ENCODE results near the gene SMIM7.

SMIM7 gene

GRCh38 chr19:16623066-16623465, 36.9 kb downstream of the SMIM7 start:
- DNase-seq, result no peak

- no peak for DNase-seq
Observed at GRCh38 chr19:16621165-16621800, 38.7 kb downstream of the SMIM7 start.

GRCh38 chr19:16620584-16620983, 39.4 kb downstream of the SMIM7 start:
- DNase-seq, result no peak

GRCh38 chr19:16620018-16620417, 39.9 kb downstream of the SMIM7 start:
- DNase-seq, result peak in 3 of 56 donors; percentile 2 to 23 (median 20)

GRCh38 chr19:16619457-16619856, 40.5 kb downstream of the SMIM7 start:
- DNase-seq, result peak in 4 of 56 donors; percentile 6 to 22 (median 10)

GRCh38 chr19:16618248-16618647, 41.7 kb downstream of the SMIM7 start:
- no peak for DNase-seq

- DNase-seq, result no peak
Observed at GRCh38 chr19:16615808-16616207, 44.1 kb downstream of the SMIM7 start.

- DNase-seq, result no peak
Observed at GRCh38 chr19:16614941-16615340, 45.0 kb downstream of the SMIM7 start.

- DNase-seq, result no peak
Observed at GRCh38 chr19:16613841-16614240, 46.1 kb downstream of the SMIM7 start.

GRCh38 chr19:16612636-16613035, 47.3 kb downstream of the SMIM7 start:
- no peak for DNase-seq

- DNase-seq, result no peak
Observed at GRCh38 chr19:16611121-16611520, 48.8 kb downstream of the SMIM7 start.

- DNase-seq, result no peak
Observed at GRCh38 chr19:16609511-16610200, 50.3 kb downstream of the SMIM7 start.

GRCh38 chr19:16608290-16608739, 51.6 kb downstream of the SMIM7 start:
- no peak for DNase-seq

- DNase-seq, result no peak
Observed at GRCh38 chr19:16607819-16608218, 52.1 kb downstream of the SMIM7 start.

GRCh38 chr19:16605553-16605994, 54.4 kb downstream of the SMIM7 start:
- DNase-seq, result peak in 2 of 56 donors; percentile 17 to 22

GRCh38 chr19:16605115-16605514, 54.8 kb downstream of the SMIM7 start:
- no peak for DNase-seq

GRCh38 chr19:16604615-16605014, 55.3 kb downstream of the SMIM7 start:
- no peak for DNase-seq

GRCh38 chr19:16603090-16603489, 56.9 kb downstream of the SMIM7 start:
- no peak for DNase-seq

GRCh38 chr19:16601378-16602052, 58.4 kb downstream of the SMIM7 start:
- DNase-seq, result no peak

GRCh38 chr19:16600824-16601223, 59.1 kb downstream of the SMIM7 start:
- no peak for DNase-seq

- DNase-seq, result no peak
Observed at GRCh38 chr19:16599655-16600346, 60.1 kb downstream of the SMIM7 start.

- DNase-seq, result no peak
Observed at GRCh38 chr19:16598848-16599247, 61.1 kb downstream of the SMIM7 start.

Measured in nucleus accumbens (tissue), 56 donors.